ENCODE results near the gene OR1J1.

The OR1J1 gene

DNA sequence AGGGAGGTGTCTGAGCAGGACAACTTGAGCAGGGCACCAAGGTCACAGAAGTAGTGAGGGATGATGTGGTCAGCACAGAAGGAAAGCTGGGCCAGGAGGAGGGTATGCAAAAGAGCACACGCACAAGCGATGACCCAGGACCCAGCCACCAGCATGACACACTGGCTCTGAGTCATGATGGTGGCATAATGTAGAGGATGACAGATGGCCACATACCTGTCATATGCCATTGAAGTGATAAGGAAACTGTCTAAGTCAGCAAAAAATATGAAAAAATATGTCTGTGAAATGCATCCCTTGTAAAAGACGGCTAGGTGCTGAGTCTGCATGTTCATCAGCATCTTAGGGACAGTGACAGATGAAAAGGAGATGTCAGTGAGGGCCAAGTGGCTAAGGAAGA lies 380 bp downstream of the OR1J1 start:
- Histone ChIP-seq H3K4me3 (ENCODE audit: low read length) (no peak overlapping the region), H3K27ac (ENCODE audit: low read length) (no peak overlapping the region), H3K9me3 (replicated peaks; ENCODE audit: insufficient read depth, low read length) (no peaks in the 10 kb centered on the region), H4K20me1 (ENCODE audit: insufficient read depth, low read length) (no peaks in the 10 kb centered on the region), H3K9me2 (replicated peaks; ENCODE audit: insufficient read depth, low read length) (no peaks in the 10 kb centered on the region), H3K9ac (ENCODE audit: low read length) (no peak overlapping the region), H3F3A (ENCODE audit: insufficient read depth, low read length) (no peaks in the 10 kb centered on the region), H3K4me1 (ENCODE audit: low read length) (no peaks in the 10 kb centered on the region), H3K4me2 (ENCODE audit: low read depth, low read length) (no peak overlapping the region), H3K27me3 (replicated peaks; ENCODE audit: insufficient read depth, low read length) (no peaks in the 10 kb centered on the region), H3K36me3 (replicated peaks; ENCODE audit: insufficient read depth, low read length) (no peaks in the 10 kb centered on the region), H3K79me2 (ENCODE audit: low read length) (no peaks in the 10 kb centered on the region), H2AFZ (ENCODE audit: low read length) (no peak overlapping the region)
- TF ChIP-seq, protein P1, sequence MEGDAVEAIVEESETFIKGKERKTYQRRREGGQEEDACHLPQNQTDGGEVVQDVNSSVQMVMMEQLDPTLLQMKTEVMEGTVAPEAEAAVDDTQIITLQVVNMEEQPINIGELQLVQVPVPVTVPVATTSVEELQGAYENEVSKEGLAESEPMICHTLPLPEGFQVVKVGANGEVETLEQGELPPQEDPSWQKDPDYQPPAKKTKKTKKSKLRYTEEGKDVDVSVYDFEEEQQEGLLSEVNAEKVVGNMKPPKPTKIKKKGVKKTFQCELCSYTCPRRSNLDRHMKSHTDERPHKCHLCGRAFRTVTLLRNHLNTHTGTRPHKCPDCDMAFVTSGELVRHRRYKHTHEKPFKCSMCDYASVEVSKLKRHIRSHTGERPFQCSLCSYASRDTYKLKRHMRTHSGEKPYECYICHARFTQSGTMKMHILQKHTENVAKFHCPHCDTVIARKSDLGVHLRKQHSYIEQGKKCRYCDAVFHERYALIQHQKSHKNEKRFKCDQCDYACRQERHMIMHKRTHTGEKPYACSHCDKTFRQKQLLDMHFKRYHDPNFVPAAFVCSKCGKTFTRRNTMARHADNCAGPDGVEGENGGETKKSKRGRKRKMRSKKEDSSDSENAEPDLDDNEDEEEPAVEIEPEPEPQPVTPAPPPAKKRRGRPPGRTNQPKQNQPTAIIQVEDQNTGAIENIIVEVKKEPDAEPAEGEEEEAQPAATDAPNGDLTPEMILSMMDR (IDR thresholded peaks at IDR 0.05; ENCODE audit: low read length) = no peak
- TF ChIP-seq EZH2phosphoT487 (IDR thresholded peaks at IDR 0.05; ENCODE audit: low read length) (no peak), EZH2 (optimal IDR thresholded peaks at IDR 0.05; ENCODE audit: low read depth, low read length) (no peak)
- peak; percentile 29 for DNase-seq

DNA sequence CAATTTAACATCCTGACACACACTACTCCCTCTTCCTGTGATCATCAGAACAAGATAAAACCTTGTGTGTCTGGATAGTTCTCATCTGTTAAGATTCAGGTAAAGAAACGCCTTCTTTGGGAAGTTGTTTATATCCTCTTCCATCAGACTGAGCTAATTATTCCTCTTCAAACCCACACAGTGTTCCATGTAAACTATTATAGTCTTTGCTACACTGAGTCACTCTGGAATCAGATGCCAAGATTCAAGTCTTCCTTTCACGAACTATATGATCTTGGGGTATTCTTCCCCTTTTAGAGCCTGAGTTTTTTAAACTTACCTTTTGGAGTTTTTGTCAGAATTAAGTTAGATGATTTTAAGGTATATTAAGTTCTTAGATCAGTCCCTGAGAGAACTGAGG lies 2.0 kb downstream of the OR1J1 start:
- H3K4me2 ChIP-seq (ENCODE audit: low read depth, low read length) = no peak overlapping the region
- no peaks in the 10 kb centered on the region for H3K36me3 ChIP-seq (replicated peaks; ENCODE audit: insufficient read depth, low read length)
- no peak for DNase-seq
- H3K9ac ChIP-seq (ENCODE audit: low read length) = no peak overlapping the region
- no peaks in the 10 kb centered on the region for H3F3A ChIP-seq (ENCODE audit: insufficient read depth, low read length)
- H3K27ac ChIP-seq (ENCODE audit: low read length) = no peak overlapping the region
- H3K4me3 ChIP-seq (ENCODE audit: low read length) = no peak overlapping the region
- H3K9me2 ChIP-seq (replicated peaks; ENCODE audit: insufficient read depth, low read length) = no peaks in the 10 kb centered on the region
- no peaks in the 10 kb centered on the region for H4K20me1 ChIP-seq (ENCODE audit: insufficient read depth, low read length)
- H3K9me3 ChIP-seq (replicated peaks; ENCODE audit: insufficient read depth, low read length) = no peaks in the 10 kb centered on the region
- no peaks in the 10 kb centered on the region for H3K4me1 ChIP-seq (ENCODE audit: low read length)
- TF ChIP-seq, protein P1 (IDR thresholded peaks at IDR 0.05; ENCODE audit: low read length) = no peak
- TF ChIP-seq EZH2 (optimal IDR thresholded peaks at IDR 0.05; ENCODE audit: low read depth, low read length) (no peak), EZH2phosphoT487 (IDR thresholded peaks at IDR 0.05; ENCODE audit: low read length) (no peak)
- no peak overlapping the region for H2AFZ ChIP-seq (ENCODE audit: low read length)
- H3K79me2 ChIP-seq (ENCODE audit: low read length) = no peaks in the 10 kb centered on the region
- no peaks in the 10 kb centered on the region for H3K27me3 ChIP-seq (replicated peaks; ENCODE audit: insufficient read depth, low read length)

DNA sequence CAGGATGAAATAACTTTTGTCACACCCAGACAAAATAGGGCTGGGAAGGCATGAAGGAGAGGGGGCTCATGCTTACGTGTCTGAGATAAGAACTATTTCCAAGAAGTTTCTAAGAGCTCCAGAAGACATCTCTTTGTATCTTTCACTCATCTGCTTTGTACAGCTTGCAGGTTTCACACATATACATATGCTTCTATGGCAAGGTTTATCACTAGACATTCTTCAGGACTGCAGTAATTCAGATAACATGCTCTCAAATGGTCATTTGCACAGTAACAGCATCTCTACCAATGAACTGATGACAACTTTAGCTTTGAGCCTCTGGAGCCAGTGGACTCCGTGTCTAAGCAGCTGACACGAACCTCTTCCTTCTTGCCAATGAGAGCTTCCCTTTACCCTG lies 3.2 kb downstream of the OR1J1 start:
- Histone ChIP-seq H3K27ac (ENCODE audit: low read length) (no peak overlapping the region), H3K9me2 (replicated peaks; ENCODE audit: insufficient read depth, low read length) (no peaks in the 10 kb centered on the region), H3K36me3 (replicated peaks; ENCODE audit: insufficient read depth, low read length) (no peaks in the 10 kb centered on the region), H2AFZ (ENCODE audit: low read length) (no peak overlapping the region), H3K9ac (ENCODE audit: low read length) (no peak overlapping the region), H3K79me2 (ENCODE audit: low read length) (no peaks in the 10 kb centered on the region), H3F3A (ENCODE audit: insufficient read depth, low read length) (no peaks in the 10 kb centered on the region), H3K4me1 (ENCODE audit: low read length) (no peaks in the 10 kb centered on the region), H3K4me3 (ENCODE audit: low read length) (no peak overlapping the region), H4K20me1 (ENCODE audit: insufficient read depth, low read length) (no peaks in the 10 kb centered on the region), H3K9me3 (replicated peaks; ENCODE audit: insufficient read depth, low read length) (no peaks in the 10 kb centered on the region), H3K4me2 (ENCODE audit: low read depth, low read length) (no peak overlapping the region), H3K27me3 (replicated peaks; ENCODE audit: insufficient read depth, low read length) (no peaks in the 10 kb centered on the region)
- no peak for DNase-seq
- TF ChIP-seq, protein P1 (IDR thresholded peaks at IDR 0.05; ENCODE audit: low read length) = no peak
- TF ChIP-seq EZH2phosphoT487 (IDR thresholded peaks at IDR 0.05; ENCODE audit: low read length) = no peak
- TF ChIP-seq EZH2 (optimal IDR thresholded peaks at IDR 0.05; ENCODE audit: low read depth, low read length) = no peak
